ENCODE data around the gene NUP58.

DNA sequence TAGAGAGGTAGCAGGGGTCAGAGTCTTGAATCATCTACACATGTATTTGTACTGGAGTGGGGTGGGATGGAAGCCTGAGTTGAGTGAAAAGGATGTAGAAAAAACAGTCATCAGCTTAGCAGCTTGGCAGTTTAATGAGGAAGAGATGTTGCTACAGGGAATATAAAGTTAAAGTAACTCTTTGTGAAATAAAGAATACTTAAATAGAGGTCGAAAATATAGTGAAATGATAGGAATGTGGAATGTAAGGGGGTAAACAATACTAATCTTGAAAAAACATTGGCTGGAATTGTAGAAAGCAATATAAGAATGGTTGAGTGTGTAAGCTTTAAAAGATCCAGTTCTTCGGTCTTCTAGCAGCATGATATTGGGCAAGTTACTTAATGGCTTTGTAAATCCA, 22.7 kb downstream of the NUP58 start:
- TF ChIP-seq, protein P1, sequence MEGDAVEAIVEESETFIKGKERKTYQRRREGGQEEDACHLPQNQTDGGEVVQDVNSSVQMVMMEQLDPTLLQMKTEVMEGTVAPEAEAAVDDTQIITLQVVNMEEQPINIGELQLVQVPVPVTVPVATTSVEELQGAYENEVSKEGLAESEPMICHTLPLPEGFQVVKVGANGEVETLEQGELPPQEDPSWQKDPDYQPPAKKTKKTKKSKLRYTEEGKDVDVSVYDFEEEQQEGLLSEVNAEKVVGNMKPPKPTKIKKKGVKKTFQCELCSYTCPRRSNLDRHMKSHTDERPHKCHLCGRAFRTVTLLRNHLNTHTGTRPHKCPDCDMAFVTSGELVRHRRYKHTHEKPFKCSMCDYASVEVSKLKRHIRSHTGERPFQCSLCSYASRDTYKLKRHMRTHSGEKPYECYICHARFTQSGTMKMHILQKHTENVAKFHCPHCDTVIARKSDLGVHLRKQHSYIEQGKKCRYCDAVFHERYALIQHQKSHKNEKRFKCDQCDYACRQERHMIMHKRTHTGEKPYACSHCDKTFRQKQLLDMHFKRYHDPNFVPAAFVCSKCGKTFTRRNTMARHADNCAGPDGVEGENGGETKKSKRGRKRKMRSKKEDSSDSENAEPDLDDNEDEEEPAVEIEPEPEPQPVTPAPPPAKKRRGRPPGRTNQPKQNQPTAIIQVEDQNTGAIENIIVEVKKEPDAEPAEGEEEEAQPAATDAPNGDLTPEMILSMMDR (IDR thresholded peaks at IDR 0.05), result no peak
- no peak for TF ChIP-seq POLR2A (IDR thresholded peaks at IDR 0.05)
